Mesendoderm (in vitro differentiated cells): ENCODE results near the gene GALR1.
"Not testable (repeated sequence)": the region's sequence is repeated elsewhere in the genome, so short reads cannot be mapped to it uniquely, and the experiment has no call there.

ENCODE experiments used
- DNase-seq: peaks from one replicate; pipeline ENCODE4 v3.0.0; 2013
- H2AK5ac ChIP-seq: 2 replicates; pipeline ENCODE4 v1.6.1; 2013; ENCODE audit warnings: low read length, inconsistent platforms
- H2BK120ac ChIP-seq: 2 replicates; pipeline ENCODE4 v1.6.1; 2013; ENCODE audit warnings: low read depth, mild to moderate bottlenecking, low read length, moderate library complexity, mixed read lengths
- H2BK15ac ChIP-seq: replicated peaks from 2 replicates; pipeline ENCODE4 v1.6.1; 2013; ENCODE audit warnings: low read depth, mild to moderate bottlenecking, moderate library complexity
- H2BK5ac ChIP-seq: 2 replicates; pipeline ENCODE4 v1.6.1; 2013; ENCODE audit warnings: low read length, inconsistent platforms
- H3K18ac ChIP-seq: 2 replicates; pipeline ENCODE4 v1.6.1; 2013; ENCODE audit warnings: mild to moderate bottlenecking, low read length, mixed read lengths
- H3K23ac ChIP-seq: one replicate; pipeline ENCODE4 v1.6.1; 2013; ENCODE audit warnings: low read length
- H3K27ac ChIP-seq: 2 replicates; pipeline ENCODE4 v1.5.1; 2013; ENCODE audit warnings: low read depth, mild to moderate bottlenecking, inconsistent platforms, low read length, moderate library complexity
- H3K27me3 ChIP-seq: 2 replicates; pipeline ENCODE4 v1.6.1; 2013; ENCODE audit warnings: low read length, control low read depth, mild to moderate bottlenecking, inconsistent platforms; ENCODE audit not compliant: insufficient read depth, poor library complexity
- H3K36me3 ChIP-seq: 2 replicates; pipeline ENCODE4 v1.6.1; 2013; ENCODE audit warnings: low read length, inconsistent platforms; ENCODE audit not compliant: control insufficient read depth, insufficient read depth
- H3K4ac ChIP-seq: one replicate; pipeline ENCODE4 v1.6.1; 2013; ENCODE audit warnings: low read depth, mild to moderate bottlenecking, low read length, moderate library complexity
- H3K4me1 ChIP-seq: 2 replicates; pipeline ENCODE4 v1.6.1; 2013; ENCODE audit warnings: low read depth, low read length, inconsistent platforms; ENCODE audit not compliant: control insufficient read depth
- H3K4me2 ChIP-seq: 2 replicates; pipeline ENCODE4 v1.6.1; 2013; ENCODE audit warnings: low read length
- H3K4me3 ChIP-seq: 2 replicates; pipeline ENCODE4 v1.5.1; 2013; ENCODE audit warnings: mild to moderate bottlenecking, low read length
- H3K56ac ChIP-seq: one replicate; pipeline ENCODE4 v1.6.1; 2013; ENCODE audit warnings: low read length
- H3K79me1 ChIP-seq: 2 replicates; pipeline ENCODE4 v1.6.1; 2013; ENCODE audit warnings: low read length, inconsistent platforms
- H3K79me2 ChIP-seq: 2 replicates; pipeline ENCODE4 v1.6.1; 2013; ENCODE audit warnings: mild to moderate bottlenecking, low read length; ENCODE audit not compliant: control insufficient read depth, insufficient read depth
- H3K9ac ChIP-seq: 2 replicates; pipeline ENCODE4 v1.6.1; 2013; ENCODE audit warnings: low read length, inconsistent platforms
- H4K5ac ChIP-seq: one replicate; pipeline ENCODE4 v1.6.1; 2013; ENCODE audit warnings: low read length
- H4K8ac ChIP-seq: one replicate; pipeline ENCODE4 v1.6.1; 2013; ENCODE audit warnings: low read depth, mild to moderate bottlenecking, control low read depth, low read length, moderate library complexity
- WGBS: extraction: QIAGEN DNeasy Blood & Tissue Kit; methylation state at CpG from one replicate; pipeline ENCODE4 v1.1.7; 2013; ENCODE audit warnings: low lambda C conversion rate, missing lambda C conversion rate; ENCODE audit not compliant: insufficient coverage; ENCODE audit errors: extremely low coverage; 5-methylcytosine and 5-hydroxymethylcytosine counted together

GALR1 gene

DNA sequence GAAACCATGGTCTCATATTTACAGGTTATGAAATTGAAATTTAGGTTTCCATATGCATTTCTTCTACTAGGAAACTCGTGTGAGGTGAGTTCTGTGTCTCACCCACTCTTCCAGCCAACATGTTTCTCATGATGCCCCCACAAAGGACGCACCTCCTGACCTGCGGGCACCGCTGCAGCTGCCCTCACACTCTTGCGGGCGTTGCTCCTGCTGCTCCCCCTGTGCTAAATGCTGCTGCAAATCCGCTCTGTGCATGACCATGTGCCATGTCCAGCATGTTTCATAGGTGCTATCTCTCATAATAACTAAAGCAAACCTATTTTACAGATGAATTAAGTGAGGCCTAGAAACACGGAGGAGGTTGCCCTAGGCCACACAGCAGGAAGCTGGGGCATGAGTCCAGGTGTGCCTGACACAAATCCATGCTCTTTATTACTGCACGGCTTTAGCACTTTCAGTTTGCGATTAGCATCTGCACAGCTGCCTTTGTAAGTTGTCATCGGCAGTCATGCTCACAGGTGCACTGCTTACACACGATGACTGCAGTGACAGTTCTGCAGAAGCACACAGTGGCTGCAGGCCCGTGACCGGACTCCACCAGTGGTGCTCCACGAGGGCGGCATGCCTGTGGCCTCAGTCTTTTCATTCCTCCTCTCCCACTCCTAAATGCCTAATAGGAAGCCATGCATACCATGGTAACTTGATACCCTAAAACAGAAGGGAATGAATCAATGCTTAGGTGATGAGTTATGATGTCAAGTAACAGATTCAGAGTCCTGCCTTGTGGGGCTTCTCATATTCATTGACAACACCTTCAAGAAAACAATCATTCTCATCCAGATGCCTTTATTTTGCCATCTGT is 14.9 kb upstream of the GALR1 start:
- Histone ChIP-seq H3K56ac (no peak overlapping the region), H4K5ac (no peak overlapping the region), H3K4me2 (no peak overlapping the region), H3K27me3 (no peaks in the 10 kb centered on the region), H3K9ac (no peak overlapping the region), H2BK5ac (no peak overlapping the region), H3K27ac (no peak overlapping the region), H4K8ac (no peak overlapping the region), H3K4me1 (no peaks in the 10 kb centered on the region), H2BK120ac (no peak overlapping the region), H2BK15ac (no peak overlapping the region), H2AK5ac (no peak overlapping the region), H3K79me2 (no peaks in the 10 kb centered on the region), H3K79me1 (no peaks in the 10 kb centered on the region), H3K18ac (no peak overlapping the region), H3K23ac (no peak overlapping the region), H3K4me3 (no peak overlapping the region), H3K4ac (no peak overlapping the region), H3K36me3 (no peaks in the 10 kb centered on the region)
- no CpG with 5 or more reads among the region's 16 CpGs for WGBS
- DNase-seq, result no peak

DNA sequence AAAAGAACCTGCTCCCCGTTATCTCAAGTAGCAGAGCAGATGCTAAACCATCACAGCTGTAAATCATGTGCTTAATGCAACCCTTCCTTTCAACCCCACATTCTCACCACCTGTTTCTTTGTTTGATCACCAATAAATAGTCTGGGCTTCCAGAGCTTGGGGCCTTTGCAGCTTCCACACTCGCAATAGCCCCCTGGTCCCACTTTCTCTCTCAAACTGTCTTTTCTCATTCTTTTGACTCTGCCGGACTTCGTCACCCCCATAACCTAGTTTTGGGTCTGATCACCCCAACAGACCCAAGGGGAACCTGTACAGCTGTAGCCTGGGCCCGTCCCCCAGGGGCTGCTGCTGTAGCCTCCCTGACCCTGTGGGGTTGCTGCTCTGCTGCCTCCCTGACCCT is 10.4 kb upstream of the GALR1 start:
- H3K36me3 ChIP-seq, result not testable (repeated sequence)

DNA sequence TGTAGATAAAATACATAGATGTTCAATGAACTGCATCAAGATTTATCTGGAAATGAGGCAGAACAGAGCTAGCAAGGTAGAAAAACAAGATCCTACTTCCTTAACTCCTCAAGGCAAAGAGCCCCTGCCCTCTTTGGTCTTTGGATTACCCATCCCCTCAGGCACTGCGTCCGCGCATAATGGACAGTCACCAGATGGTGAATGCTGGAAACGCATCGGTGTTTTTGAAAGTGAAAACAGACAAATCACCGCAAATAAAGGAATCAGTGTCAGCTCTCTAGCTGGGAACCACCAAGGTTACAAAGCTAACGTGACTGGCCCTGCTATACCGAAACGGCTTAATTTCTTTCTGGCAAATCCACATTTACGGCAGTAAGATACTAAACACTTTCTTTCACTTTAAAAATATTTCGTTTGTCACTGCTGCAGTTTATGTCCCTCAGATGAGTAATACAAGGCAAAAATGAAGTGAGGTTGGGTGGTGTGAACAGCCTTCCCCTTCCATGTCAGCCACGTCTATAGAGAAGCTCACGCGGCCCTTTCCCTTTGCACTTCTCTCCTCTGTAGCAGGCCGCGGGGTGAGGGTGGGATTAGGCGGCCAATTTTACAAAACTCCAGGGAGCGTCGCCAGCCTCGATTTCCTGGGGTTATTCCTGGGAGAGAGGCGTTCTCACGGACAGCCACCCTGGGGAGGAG is 627 bp upstream of the GALR1 start:
- Histone ChIP-seq H4K5ac (no peak overlapping the region), H3K56ac (no peak overlapping the region), H3K27ac (no peak overlapping the region), H3K23ac (no peak overlapping the region), H2AK5ac (no peak overlapping the region), H3K36me3 (no peaks in the 10 kb centered on the region), H3K79me1 (no peaks in the 10 kb centered on the region), H3K4me3 (no peak overlapping the region), H3K27me3 (peaks cover 31% of the 10 kb centered on the region), H4K8ac (no peak overlapping the region), H3K4me1 (no peaks in the 10 kb centered on the region), H3K4ac (no peak overlapping the region), H3K4me2 (peak overlapping the region; percentile 48), H2BK120ac (no peak overlapping the region), H3K79me2 (no peaks in the 10 kb centered on the region), H3K9ac (no peak overlapping the region), H2BK5ac (no peak overlapping the region), H2BK15ac (no peak overlapping the region), H3K18ac (no peak overlapping the region)
- DNase-seq, result peak; percentile 7
- no CpG with 5 or more reads among the region's 22 CpGs for WGBS

More for the DNA sequence above, 10.4 kb upstream of the GALR1 start:
- not testable (repeated sequence) for H3K27ac ChIP-seq, H3K27me3 ChIP-seq, H3K4me1 ChIP-seq, H3K23ac ChIP-seq, H3K79me1 ChIP-seq, H3K4ac ChIP-seq, H2BK120ac ChIP-seq, H3K56ac ChIP-seq, H2BK5ac ChIP-seq, H2AK5ac ChIP-seq, H4K8ac ChIP-seq, H3K79me2 ChIP-seq, H3K4me2 ChIP-seq, H4K5ac ChIP-seq, H2BK15ac ChIP-seq, H3K9ac ChIP-seq, H3K18ac ChIP-seq
- DNase-seq, result peak; percentile 26
- peak overlapping the region; percentile 16 for H3K4me3 ChIP-seq
- whole genome bisulfite sequencing, result no CpG with 5 or more reads among the region's 5 CpGs

DNA sequence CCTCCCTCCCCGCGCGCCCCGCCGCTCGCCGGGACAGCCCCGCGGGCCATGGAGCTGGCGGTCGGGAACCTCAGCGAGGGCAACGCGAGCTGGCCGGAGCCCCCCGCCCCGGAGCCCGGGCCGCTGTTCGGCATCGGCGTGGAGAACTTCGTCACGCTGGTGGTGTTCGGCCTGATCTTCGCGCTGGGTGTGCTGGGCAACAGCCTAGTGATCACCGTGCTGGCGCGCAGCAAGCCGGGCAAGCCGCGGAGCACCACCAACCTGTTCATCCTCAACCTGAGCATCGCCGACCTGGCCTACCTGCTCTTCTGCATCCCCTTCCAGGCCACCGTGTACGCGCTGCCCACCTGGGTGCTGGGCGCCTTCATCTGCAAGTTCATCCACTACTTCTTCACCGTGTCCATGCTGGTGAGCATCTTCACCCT is 865 bp downstream of the GALR1 start:
- Histone ChIP-seq H3K4me1 (peaks cover 3% of the 10 kb centered on the region), H3K4me2 (peak overlapping the region; percentile 36), H3K4ac (no peak overlapping the region), H2BK15ac (no peak overlapping the region), H2BK120ac (no peak overlapping the region), H3K56ac (no peak overlapping the region), H3K79me1 (no peaks in the 10 kb centered on the region), H4K8ac (no peak overlapping the region), H3K27ac (no peak overlapping the region), H3K4me3 (no peak overlapping the region), H3K79me2 (no peaks in the 10 kb centered on the region), H3K9ac (no peak overlapping the region), H3K18ac (no peak overlapping the region), H4K5ac (no peak overlapping the region), H2AK5ac (no peak overlapping the region), H3K27me3 (peaks cover 31% of the 10 kb centered on the region), H3K23ac (no peak overlapping the region), H2BK5ac (no peak overlapping the region), H3K36me3 (no peaks in the 10 kb centered on the region)
- no CpG with 5 or more reads among the region's 40 CpGs for WGBS
- peak; percentile 22 for DNase-seq

DNA sequence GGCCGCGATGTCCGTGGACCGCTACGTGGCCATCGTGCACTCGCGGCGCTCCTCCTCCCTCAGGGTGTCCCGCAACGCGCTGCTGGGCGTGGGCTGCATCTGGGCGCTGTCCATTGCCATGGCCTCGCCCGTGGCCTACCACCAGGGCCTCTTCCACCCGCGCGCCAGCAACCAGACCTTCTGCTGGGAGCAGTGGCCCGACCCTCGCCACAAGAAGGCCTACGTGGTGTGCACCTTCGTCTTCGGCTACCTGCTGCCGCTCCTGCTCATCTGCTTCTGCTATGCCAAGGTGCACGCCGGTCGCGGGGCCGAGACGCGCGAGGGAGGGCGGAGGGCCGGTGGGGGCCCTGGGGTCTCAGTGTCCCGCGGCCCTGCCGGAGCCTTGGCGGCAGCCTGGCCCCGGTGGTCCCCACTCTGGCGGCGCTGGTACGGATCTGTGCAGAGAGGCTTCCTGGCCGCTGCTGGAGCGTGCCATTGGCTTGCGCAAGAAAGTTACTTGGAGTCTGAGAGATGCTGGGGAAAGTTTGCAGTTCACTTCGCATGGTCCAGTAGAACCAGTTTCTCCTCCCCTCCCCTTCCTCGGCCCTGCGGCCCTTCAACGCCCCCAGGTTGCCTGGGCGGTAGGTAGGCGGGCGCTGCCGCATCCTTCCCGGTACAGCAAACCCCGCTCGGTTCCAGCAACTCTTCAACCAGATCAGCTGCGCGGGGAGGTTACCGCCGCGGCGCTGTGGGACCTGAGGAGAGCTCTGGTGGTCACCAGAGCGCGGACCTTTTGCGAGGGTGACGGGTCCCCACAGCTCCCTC is 1.5 kb downstream of the GALR1 start:
- WGBS, result no CpG with 5 or more reads among the region's 67 CpGs

More for the DNA sequence above, 1.5 kb downstream of the GALR1 start:
- H2BK5ac ChIP-seq, result no peak overlapping the region
- no peak overlapping the region for H3K27ac ChIP-seq
- no peak overlapping the region for H3K4ac ChIP-seq
- no peaks in the 10 kb centered on the region for H3K36me3 ChIP-seq
- no peaks in the 10 kb centered on the region for H3K79me1 ChIP-seq
- H2BK15ac ChIP-seq, result no peak overlapping the region
- no peak overlapping the region for H2AK5ac ChIP-seq
- H3K18ac ChIP-seq, result no peak overlapping the region
- no peak overlapping the region for H2BK120ac ChIP-seq
- peaks cover 3% of the 10 kb centered on the region for H3K4me1 ChIP-seq
- peaks cover 31% of the 10 kb centered on the region for H3K27me3 ChIP-seq
- DNase-seq, result peak; percentile 40
- no peak overlapping the region for H3K56ac ChIP-seq
- H3K9ac ChIP-seq, result no peak overlapping the region
- H3K79me2 ChIP-seq, result no peaks in the 10 kb centered on the region
- H4K5ac ChIP-seq, result no peak overlapping the region
- H3K4me3 ChIP-seq, result no peak overlapping the region
- peak overlapping the region; percentile 36 for H3K4me2 ChIP-seq
- H3K23ac ChIP-seq, result no peak overlapping the region
- no peak overlapping the region for H4K8ac ChIP-seq
